HT1080 (cell line): ENCODE measurements around the gene KRTAP1-1. TPM values are rescaled to one million over a fixed set of nuclear protein-coding genes. Genes with fewer than 3 reads are reported as not detected.
"Not testable (repeated sequence)": the region's sequence is repeated elsewhere in the genome, so short reads cannot be mapped to it uniquely, and the experiment has no call there.

Experiments used
- DNase-seq: peaks from one replicate; pipeline ENCODE4 v3.0.0-alpha.2; 2015; ENCODE audit warnings: low read depth
- total RNA-seq: library from RNA; depleted of rRNA; stranded (reverse); fragments of >200 nt; shearing (Covaris generic); gene quantifications from 2 replicates; pipeline ENCODE4 v1.2.3, GENCODE V29; 2014

KRTAP1-1 gene
- total RNA-seq, 1 experiment from 2014 or later: not detected

GRCh38 chr17:41057547-41057946 is 16.3 kb upstream of the KRTAP1-1 start:
- no peak for DNase-seq

GRCh38 chr17:41055130-41055529 is 13.9 kb upstream of the KRTAP1-1 start, which contains the start of gene KRTAP2-2:
Gene KRTAP2-2 (minus strand): TSS chr17:41055230. CDS start chr17:41055211, 19 bp downstream.
- DNase-seq: not testable (repeated sequence)

- DNase-seq: not testable (repeated sequence)
These were observed 13.3 kb upstream of the KRTAP1-1 start for GRCh38 chr17:41054556-41054955.

DNA sequence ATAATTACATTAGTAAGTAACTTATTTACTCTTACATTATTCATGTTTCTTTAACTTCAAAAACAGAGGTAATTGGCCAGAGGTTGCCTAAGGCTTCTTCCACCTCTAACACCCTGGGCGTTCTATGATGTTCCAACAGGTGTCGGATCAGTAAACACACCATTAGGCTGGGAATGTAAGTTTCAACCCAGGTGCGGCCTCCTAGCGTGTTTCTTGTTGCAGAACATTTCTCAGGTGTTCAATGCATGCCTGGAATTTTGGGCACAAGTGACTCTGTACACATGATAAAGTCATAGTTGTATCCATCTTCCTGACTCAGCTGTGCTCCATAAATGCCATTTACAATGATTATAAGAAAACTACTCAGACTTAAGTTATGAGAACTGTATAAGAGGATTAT is 12.8 kb upstream of the KRTAP1-1 start:
- no peak for DNase-seq

DNA sequence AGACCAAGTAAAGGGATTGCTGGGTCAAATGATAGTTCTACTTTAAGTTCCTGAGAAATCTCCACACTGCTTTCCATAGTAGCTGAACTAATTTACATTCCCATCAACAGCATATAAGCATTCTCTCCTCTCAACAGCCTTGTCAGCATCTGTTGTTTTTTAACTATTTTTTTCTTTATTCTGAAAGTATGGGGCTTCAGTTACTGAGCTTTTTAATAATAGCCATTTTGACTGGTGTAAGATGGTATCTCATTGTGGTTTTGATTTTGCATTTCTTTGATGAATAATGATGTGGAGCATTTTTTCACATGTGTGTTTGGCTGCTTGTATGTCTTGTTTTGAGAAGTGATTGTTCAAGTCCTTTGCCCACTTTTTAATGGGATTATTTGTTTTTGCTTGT is 11.3 kb upstream of the KRTAP1-1 start:
- DNase-seq: no peak

GRCh38 chr17:41049110-41049509 is 7.9 kb upstream of the KRTAP1-1 start:
- peak; percentile 68 for DNase-seq

- peak; percentile 26 for DNase-seq
These were observed 7.2 kb upstream of the KRTAP1-1 start for GRCh38 chr17:41048441-41048840.

- DNase-seq: not testable (repeated sequence)
These were observed 5.7 kb upstream of the KRTAP1-1 start, which contains the start of gene KRTAP2-1 for GRCh38 chr17:41046735-41047465. Gene KRTAP2-1 (minus strand): TSS chr17:41047316. CDS start chr17:41047267, 49 bp downstream.

DNA sequence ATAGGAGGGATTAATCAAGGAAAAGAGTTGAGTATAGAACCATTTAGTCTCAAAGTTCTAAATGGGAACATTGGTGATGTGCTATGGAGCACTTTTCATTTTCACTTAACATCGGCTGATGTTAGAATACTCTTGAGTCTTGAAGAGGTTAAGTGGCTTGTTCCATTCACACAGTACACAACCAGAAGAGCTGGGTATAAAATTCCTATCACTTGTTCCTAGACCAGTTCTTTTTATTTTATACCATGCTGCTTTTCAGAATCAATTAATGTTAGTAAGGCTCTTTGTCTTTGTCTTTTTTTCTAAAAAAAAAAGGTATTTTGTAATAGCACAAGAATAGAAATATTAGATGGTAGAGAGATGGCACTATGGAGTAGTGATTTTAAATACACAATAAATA is 1.7 kb upstream of the KRTAP1-1 start:
- DNase-seq: no peak

DNA sequence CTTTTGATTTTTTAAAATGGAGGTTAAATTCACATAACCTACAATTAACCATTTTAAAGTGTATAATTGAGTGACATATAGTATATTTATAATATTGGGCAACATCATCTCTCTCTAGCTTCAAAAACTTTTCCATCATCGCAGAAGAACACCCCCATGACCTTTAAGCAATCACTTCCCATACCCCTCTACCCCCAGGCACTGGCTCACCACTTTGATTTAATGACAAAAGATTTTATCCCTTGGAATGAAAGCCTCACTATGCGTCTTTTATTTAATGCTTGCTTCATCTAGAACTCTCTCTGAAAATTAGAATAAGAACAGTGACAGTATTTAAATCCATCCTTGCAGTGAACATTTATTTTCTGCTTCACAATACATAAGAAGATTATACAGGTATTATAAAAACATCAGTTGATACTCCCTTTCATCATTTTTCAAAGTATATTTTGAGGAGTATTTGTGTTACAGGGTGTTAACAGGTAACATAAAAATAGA is 3.3 kb downstream of the KRTAP1-1 start:
- DNase-seq: no peak

DNA sequence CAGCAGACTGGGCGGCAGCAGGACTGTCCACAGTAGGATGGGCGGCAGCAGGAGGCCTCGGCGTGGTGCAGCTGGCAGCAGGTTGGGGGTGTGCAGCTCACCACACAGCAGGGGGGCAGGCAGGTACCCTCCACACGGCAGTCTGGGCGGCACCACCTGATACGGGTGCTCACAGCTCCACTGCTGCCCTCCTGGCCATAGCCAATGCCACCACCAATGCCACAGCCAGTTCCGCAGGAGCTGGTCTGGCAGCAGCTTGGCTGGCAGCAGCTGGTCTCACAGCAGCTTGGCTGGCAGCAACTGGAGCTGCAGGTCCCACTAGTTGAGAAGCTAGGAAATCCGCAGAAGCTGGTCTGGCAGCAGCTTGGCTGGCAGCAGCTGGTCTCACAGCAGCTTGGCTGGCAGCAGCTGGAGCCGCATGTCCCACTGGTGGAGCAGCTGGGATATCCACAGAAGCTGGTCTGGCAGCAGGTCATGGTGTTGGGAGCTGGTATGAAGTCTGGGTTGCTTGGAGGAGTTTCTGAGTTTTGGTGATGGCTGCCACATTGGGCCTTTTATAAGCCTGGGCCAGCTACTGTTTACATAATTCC is 6.8 kb downstream of the KRTAP1-1 start, which contains the start of gene KRTAP1-3:
Gene KRTAP1-3 (minus strand): TSS at position 529 of the 590 bp plus-strand sequence. CDS start 53 bp downstream, at position 476.
- not testable (repeated sequence) for DNase-seq

GRCh38 chr17:41029633-41030245 is 11.5 kb downstream of the KRTAP1-1 start, which contains the start of gene KRTAP1-4:
Gene KRTAP1-4 (minus strand): TSS chr17:41030195. CDS start chr17:41030078, 117 bp downstream.
- DNase-seq: no peak

GRCh38 chr17:41026715-41027471 is 14.4 kb downstream of the KRTAP1-1 start, which contains the start of gene KRTAP1-5:
Gene KRTAP1-5 (minus strand): TSS chr17:41027208. CDS start chr17:41027155, 53 bp downstream.
- DNase-seq: no peak

DNA sequence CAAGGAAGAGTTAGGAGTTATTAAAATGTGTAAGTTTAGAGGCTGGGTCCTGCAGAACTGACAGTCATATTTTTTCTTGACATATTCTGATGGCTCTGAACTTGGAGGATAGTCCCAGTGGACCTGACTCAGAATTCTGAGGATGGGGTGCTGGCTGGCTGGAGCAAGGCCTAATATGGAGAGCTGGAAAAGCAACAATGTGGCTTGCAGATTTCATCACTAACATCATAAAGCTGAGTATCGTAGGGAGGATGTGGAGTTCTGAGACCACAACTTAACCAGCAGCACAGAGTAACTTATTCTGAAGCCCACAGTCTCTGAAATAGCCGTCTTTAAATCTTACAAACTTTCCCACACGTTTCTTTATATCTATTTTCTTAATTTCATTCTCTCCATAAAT is 16.6 kb downstream of the KRTAP1-1 start:
- DNase-seq: no peak

DNA sequence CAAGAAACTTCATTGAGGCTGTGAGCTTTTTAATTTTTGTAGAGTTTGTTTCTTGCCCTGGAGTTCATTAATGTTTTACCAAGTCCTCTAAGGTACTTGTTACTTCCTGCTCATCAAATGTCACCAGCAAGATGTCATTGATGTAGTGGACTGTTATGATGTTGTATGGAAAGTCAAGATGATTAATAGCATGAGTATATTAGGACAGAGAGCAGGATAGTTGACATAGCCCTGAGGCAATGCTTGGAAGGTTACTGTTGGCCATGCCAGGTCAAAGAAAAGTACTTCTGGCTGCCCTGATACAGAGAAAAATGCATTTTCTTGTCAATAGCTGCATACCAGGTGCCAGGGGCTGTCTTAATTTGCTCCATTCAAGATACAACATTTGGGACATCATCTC is 20.9 kb downstream of the KRTAP1-1 start:
- no peak for DNase-seq

GRCh38 chr17:41019415-41019814 is 21.8 kb downstream of the KRTAP1-1 start:
- no peak for DNase-seq

- no peak for DNase-seq
These were observed 22.7 kb downstream of the KRTAP1-1 start for GRCh38 chr17:41018541-41018940.

GRCh38 chr17:41016578-41017215 is 24.6 kb downstream of the KRTAP1-1 start:
- no peak for DNase-seq

GRCh38 chr17:41015454-41015853 is 25.8 kb downstream of the KRTAP1-1 start:
- DNase-seq: no peak

DNA sequence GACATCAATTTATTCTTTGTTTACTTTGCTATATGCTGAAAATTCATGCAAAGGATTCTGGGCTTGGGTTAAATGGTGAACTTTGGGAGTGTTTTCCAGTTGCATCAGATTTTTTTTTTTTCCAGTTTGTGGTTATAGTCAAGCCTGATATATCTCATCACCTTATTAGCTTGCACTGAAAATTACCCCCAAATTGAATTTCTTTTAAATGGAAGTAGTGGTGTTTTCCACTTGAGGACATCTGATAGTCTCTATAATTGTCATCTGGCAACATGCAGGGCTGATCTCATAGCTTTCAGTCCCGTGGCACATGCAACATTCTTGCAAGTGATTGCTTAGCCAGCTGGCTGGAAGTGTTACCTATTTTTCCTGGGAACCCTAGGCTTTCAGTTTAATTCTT is 27.6 kb downstream of the KRTAP1-1 start:
- no peak for DNase-seq
